Measurements from ENCODE around the gene RND2.
"Not testable (repeated sequence)": the region's sequence is repeated elsewhere in the genome, so short reads cannot be mapped to it uniquely, and the experiment has no call there.

The RND2 gene

DNA sequence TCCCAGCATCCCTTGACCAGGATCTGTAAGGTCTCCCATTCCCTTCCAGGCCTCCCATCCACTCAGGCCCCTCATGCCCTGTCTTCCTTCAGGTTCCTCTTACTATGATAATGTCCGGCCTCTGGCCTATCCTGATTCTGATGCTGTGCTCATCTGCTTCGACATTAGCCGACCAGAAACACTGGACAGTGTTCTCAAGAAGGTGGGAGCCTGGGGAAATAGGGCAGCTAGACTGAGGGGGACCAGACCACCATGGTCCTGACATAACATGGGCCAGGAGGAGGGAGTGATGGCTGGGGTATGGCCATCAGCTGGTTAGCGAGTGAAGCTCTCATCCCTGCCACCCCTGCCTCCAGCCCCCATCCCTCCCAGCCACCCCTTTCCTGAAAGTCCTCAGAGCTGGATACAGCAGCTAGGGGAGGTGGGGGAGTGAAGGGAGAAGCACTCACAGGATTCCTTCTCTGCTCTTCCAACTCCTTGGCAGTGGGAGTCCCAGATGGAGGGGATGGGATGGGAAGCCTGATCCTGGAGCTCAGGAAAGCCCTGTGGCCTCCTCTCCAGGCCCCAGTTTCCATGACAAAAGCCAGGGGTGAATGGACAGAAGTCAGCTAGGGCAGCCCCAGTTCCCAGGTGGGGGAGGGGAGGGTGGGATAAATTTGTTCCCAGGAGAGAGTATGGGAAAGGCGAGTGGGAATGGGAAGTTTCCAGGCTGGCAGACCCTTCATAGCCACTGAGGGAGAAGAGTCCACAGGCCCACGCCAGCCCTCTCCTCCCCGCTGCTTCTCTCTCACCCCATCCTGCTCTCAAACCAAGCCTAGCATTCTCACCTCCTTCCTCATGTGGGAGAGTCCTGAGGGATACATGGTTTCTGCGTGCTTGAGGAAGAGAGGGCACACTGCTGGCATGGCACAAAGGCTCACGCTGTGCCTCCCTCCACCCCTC, 2.3 kb downstream of the RND2 start:
- DNase-seq = no peak

DNA sequence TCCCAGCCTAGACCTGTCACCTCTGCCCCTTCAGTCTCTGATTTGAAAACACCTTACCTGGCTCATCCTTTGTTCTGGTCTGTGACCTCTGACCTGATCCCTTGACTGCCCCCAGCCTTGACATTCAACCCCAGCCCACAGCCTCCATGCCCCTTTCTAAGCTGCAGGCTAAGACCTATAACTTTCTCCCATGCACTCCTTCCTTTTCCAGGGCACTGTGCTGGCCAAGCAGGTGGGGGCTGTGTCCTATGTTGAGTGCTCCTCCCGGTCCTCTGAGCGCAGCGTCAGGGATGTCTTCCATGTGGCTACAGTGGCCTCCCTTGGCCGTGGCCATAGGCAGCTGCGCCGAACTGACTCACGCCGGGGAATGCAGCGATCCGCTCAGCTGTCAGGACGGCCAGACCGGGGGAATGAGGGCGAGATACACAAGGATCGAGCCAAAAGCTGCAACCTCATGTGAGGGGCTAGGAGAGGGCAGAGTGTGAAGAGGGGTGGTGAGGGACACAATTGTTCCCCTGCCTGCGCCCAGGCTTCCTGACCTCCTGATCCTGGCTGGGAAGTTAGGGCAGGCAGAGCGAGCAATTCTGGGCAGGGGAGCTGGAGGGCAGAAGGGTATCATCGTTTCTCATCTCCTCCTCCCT, 3.3 kb downstream of the RND2 start:
- no peak for DNase-seq

DNA sequence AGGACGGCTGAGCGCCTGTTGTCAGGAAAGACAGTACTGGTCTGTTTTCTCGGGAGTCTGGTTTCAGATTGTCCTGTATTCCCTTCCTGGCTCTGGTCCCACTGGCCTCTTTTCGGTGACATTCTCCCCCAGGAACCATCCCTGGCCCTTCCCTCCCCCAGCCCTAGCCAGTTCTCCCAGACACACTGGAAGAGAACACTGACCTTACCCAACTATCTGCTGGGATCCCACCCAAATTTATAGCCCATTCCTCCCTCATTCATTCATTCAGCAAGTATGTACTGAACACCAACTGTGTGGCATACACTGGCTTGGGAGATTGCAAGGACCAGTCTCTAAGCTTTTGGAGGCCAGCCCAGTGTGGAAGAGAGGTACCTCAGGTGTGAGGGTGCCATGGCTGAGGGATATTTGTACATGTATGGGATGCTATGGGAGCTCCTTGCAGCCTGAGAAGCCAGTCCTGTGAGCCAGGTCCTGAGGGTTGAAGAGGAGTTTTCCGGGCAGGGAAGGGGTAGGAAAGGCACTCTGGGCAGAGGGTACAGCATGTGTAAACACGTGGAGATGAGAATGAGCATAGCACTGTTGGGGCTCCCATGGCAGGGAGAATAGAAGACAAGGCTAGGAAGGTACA, 5.2 kb downstream of the RND2 start:
- DNase-seq = no peak

DNA sequence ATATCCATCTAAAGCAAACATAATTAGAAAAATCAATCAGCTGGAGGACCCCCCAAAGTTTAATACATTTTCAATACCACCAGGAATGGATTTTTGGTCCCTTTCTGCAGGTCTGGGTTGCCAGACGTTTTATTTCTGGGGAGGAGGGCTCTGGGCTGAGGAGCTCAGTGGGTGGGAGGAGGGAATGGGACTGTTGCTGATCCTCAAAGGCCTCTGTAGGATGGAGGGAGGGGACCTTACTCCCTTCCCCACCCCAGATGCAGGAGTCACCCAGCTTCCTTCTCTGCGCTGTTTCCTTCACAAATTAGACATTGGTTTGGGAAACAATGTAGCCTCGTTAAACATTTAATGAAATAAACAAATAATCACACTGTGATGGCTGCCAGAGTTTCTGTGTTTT, 6.6 kb downstream of the RND2 start:
- no peak for DNase-seq

DNA sequence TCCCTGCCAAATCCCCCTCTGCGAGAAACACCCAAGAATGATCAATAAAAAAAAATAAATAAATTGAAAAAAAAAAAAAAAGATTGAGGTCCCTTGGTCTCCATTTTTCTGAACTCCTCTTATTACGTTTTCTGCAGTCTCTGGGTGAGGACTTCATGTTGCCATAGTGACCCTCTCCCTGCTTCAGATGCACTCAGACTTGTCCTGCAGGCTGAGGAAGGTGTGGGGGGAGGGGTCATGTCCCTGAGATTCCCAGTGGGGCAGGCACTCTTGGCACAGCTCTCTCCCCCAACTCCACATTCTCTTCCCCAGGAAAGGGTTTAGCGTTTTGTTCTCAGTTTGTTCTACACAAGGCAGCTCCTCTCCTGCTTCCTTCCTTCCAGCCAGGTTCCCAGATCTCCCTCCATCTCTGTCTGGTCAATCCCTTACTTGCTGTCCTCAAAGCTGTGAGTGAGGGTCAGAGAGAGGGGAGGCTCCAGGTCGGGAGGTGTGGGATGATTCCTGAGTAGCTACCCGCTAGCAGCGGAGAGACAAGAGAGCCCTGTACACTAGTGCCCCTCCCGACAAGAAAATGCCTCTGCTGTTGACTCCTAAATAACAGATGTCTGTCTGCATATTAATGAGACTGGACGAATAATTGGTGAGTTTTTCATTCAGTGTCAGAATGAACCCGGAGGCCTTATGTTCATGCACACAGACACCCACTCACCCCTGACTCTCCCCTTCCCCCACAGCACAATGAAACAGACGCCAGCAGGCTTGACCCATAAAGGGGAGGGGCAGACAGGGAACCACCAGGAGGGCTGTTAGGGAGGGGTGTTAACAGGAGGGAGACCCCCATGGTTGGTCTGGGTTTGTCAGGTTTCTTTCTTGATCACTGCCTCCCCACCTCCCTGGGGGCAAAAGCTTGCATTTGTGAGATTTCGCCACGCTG, 9.2 kb downstream of the RND2 start:
- no peak for DNase-seq

DNA sequence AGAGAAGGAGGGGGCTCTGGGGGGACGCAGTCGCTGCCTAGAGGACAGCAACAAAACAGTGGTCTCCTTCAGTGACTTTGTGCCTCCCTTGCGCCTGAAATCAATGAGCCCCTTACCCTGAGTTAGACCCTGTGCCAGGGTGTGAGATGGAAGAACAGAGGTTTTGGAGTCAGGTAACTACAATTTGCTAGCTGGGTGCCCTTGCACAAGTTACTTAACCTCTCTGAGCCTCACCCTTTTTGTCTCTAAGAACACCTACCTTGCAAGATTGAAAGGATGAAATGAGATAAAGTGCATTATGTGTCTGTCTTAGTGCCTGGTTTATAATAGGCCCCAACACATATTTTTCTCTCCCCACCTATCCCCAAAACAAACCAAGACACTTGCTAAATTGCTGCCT, 9.9 kb downstream of the RND2 start:
- DNase-seq = no peak

DNA sequence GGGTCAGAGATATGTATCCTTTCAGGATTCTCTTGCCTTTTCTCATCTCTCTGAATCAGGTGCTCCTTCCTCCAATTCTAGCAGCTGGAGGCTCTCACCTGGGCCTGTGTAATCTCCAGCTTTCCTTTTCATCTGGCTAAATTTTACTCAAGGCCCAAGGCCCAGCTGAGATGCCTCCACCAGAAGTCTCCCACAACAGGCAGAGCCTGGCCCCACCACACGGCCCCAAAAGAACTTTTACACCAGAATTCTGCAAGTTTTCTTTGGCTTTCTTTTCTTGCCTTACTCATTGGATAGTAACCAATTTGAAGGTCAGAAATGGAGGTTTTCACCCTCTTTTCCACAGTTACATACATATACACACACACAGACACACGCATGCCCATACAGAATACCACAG, 14.6 kb downstream of the RND2 start:
- no peak for DNase-seq

DNA sequence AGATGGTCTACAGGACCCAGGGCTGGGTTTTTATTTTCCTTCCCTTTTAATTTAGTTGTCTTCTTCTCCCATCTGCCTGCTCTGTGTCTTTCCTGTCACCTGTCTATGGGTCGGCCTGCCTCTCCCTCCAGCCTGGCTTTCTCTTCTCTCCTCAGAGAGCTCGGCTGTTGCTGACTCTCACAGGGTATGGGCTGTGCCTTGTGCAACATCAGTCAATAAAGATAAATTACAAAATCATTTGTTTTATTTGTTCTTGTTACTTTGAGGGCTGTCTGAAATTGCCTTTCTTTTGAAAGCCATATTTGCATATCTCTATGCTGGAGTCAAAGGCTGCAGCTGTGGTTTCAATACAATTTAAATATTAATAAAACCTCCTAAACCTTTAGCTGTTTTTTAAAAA, 15.6 kb downstream of the RND2 start:
- DNase-seq = no peak

DNA sequence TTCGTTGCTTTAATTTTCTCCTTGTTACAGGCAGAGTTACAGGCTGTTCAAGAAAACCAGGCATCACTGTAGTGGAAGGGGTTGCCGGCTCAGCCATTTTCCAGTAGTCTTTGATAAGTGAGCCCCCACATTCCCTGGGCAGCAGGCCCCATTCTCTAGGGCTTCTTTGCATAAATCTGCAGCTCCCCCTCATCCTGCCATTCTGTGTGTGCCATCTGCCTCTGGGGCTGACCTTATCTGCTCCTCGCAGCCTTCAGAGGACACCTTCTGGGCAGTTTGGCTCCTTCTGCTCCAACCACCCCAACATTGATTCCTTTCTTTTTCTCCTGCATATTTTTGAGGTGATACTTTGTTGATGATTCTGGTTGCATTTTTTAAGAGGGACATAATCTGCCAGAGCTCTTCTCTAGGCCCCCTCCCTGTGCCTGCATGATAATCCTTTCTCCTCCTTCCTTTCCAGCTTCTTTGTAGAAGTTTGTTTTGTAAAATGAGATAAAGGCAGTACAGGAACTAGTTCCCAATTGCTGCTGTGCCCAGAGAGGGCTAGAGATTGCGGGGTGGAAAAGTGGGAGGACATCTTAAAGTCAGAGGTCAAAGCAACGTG, 17.1 kb downstream of the RND2 start:
- DNase-seq = no peak

DNA sequence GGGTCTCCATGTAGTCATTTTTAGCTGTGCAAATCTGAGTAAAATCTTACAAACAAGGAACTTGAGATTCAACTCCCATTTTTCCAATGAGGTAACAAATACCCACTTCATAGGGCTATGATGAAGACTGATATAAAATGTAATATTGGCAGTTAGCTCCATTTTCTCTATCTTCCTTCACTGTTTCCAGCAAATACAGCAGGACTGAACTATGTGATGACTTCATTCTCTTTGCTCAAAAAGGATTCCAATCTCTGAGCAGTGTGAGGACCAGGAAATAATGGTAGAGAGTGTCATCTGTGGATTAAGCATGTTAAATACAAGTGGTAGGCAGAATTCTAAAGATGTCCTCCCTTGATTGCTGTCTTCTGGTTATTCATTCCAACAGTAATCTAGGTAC, 18.3 kb downstream of the RND2 start:
- DNase-seq = no peak

DNA sequence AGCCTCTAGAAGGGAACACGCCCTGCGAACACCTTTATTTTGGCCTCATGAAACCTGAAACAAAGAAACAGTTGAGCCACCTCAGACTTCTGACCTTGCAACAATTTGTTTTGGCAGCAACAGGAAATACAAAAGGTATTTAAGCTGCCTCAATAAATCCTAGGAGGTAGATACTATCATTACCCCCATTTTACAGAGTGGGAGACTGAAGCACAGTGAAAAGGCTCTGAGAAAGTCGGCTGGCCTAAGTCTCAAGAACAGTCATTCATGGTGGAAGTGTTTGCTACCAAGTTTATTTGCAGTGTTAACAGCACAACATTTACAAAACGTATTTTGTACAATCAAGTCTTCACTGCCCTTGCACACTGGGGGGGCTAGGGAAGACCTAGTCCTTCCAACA, 19.0 kb downstream of the RND2 start:
- no peak for DNase-seq

DNA sequence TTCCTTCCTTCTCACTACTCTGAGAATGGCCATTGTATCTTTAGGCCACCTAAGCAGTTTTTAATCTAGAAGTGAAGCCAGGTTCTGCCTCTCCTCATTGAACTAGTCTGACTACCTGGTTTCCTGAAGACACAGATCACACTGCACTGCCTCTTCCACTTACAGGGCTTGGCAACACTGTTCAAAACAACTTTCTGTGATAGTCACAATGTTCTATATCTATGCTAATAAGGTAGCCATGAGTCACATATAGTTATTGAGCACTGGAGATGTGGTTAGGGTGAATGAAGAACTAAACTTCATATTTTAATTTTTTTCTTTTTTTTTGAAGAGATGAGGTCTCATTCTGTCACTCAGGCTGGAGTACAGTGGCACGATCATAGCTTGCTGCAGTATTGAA, 26.9 kb downstream of the RND2 start:
- no peak for DNase-seq

DNA sequence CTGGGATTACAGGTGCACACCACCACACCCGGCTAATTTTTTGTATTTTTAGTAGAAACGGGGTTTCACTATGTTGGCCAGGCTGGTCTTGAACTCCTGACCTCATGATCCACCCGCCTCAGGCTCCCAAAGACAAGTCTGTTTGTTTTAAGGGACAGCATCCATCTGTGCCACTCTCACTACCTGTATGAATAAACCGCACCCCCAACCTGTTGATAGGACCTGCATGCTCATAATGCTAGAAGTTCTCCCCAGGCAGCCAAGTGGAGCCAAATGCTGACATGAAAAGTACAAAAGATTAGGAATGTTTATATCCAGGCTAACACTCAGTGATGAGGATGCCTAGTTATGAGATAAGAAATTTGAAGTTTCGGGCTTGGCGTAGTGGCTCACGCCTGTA, 28.0 kb downstream of the RND2 start:
- not testable (repeated sequence) for DNase-seq

DNA sequence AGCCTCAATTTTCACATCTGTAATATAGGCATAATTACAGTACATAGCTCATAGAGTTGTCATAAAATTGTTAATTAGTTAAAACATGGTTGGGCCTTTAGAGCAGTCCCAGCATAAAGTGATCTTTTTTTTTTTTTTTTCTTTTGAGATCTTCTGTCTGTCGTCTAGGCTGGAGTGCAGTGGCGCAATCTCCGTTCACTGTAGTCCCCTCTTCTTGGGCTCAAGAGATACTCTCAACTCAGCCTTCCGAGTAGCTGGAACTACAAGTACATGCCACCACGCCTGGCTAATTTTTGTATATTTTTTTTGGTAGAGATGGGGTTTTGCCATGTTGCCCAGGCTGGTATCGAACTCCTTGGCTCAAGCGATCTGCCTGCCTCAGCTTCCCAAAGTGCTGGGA, 31.0 kb downstream of the RND2 start:
- DNase-seq = no peak

DNA sequence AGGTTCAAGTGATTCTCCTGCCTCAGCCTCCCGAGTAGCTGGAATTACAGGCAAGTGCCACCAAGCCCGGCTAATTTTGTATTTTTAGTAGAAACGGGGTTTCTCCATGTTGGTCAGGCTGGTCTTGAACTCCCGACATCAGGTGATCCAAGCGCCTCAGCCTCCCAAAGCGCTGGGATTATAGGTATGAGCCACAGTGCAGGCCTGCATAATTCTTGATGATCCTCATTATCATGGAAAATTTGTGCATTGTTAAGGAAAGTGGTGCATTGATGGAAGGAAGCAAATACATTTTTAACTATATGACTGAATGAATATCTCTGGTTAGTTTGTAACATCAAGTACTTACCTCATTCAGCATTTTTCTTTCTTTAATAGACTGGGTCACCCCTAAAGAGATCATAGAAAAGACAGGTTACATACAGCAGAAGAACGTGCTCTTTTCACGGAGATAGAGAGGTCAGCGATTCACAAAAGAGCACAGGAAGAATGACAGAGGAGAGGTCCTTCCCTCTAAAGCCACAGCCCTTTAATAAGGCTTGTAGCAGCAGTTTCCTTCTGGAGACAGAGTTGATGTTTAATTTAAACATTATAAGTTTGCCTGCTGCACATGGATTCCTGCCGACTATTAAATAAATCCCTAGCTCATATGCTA, 38.1 kb downstream of the RND2 start:
- DNase-seq = no peak

DNA sequence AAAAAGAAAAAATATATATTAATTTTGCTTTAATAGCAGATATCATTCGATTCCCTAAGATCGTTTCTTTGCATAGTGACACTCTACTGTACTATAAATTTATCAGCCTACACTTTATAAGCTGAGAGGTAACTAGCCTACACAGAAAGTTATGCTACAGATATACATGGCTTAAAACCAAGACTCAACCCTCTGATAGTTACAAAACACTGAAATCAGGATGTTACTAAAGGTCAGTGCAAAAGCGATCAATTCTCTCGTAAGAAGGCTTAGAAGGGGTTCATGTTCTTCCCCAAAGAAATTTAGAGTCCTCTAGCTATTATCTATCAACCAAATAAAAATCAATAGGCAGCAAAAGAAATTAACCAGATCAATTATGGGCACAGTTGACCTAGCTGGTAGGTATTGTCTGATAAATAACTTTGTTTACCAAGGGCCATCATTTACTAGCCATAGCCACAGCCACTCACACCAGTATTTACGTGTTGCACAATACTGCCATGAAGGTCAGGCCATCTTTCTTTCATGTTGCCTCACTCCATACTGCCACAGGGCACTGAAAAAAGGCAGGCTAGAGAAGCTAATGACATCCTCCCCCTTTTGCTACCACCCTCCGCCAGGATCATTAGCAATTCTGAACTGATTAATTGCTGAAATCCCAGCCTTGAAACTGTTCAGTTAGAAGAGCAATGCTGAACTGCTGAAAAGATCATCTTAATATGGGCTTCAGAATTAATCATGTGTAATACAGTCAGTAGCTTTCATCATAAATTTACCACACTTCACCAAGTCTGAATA, 43.7 kb downstream of the RND2 start:
- DNase-seq = no peak

DNA sequence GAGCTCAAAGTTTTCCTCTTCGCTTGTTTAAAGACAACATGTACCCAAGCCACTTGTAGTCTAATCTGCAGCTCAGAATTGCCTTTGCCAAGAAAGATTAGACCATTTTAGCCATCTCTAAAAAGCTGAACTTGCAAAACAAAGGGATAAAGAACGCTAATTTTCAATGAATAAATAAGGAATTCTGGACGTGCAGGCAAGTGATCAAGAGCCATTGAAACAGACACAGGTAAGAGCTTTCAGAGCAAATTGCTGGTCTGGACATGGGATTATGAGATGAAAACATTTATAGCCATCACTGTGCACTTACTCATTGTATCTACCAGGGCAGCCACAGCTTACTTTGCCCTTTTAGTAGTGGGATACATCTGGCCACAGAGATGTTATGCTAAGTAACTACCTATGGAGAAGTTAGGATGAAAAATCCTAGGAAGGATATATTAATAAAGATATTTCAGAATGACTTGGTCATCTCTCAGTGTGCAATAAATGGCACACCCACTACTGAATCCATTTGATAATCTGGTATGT, 44.4 kb downstream of the RND2 start:
- DNase-seq = no peak

DNA sequence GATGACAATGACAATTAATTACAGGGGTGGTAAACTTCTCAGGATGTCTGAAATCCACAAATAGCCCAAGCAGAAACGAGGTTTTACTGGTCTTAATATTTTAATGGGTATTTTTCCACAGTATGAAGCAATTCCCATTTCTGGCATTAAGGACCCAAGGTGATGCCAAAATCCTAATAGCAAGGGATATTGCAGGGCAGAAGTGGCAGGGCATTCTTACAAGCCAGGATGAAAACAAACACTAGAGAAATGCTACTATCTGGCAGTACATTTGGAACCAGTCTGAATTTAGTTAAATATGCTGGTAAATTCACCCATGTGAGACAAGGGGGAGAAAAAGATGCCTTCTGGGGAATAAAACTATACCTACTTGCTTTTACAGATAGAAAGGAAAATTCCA, 45.2 kb downstream of the RND2 start:
- no peak for DNase-seq

DNA sequence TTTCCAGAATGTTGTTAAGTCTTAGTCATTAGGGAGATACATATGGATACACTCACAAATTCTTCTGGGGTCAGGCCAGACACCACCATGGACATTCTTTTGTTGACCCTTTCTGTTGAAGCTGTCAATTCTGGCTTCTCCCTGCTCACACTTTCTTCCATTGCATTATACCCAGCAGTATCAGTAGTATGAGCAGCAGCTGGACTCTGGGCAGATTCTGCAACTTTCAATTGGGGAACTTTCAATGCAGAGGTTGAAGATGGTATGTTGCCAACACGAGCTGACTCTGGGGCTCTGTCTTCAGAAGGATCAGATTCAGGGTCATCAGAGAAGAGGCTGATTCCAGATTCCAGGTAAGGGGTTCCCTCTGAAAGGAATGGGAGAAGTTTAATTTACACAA, 45.8 kb downstream of the RND2 start:
- no peak for DNase-seq

DNA sequence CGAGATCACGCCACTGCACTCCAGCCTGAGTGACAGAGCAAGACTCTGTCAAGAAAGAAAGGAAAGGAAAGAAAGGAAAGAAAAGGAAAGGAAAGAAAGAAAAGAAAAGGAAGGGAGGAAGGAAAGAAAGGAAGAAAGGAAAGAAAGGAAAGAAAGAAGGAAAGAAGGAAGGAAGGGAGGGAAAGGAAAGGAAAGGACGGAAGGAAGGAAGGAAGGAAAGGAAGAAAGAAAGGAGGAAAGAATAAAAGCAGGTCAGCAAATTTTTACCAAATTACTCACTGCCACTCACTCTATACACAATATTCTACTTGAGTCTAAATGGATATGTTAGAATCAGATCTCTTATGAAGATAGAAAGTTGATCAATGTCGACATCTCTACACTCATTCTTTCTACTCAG, 49.8 kb downstream of the RND2 start:
- no peak for DNase-seq
